Measurements from ENCODE around the gene SOBP.

- TF ChIP-seq POLR2AphosphoS5 (IDR thresholded peaks at IDR 0.05) (no peak), CTCF (IDR thresholded peaks at IDR 0.05) (no peak)
Observed at GRCh38 chr6:107444277-107444676, 45.6 kb upstream of the SOBP start.
